Stimulated activated CD8-positive, alpha-beta memory T cell treated with anti-CD3 and anti-CD28 coated beads, Interleukin-12 subunit alpha, Interleukin-12 subunit beta, amount 100 ng/mL, for 4 hours (primary cell): ENCODE measurements around the gene BUD23.

ENCODE experiments used
- DNase-seq: peaks from one replicate; pipeline ENCODE4 v3.0.0-alpha.2; 2020; ENCODE audit warnings: low read depth

BUD23 gene

DNA sequence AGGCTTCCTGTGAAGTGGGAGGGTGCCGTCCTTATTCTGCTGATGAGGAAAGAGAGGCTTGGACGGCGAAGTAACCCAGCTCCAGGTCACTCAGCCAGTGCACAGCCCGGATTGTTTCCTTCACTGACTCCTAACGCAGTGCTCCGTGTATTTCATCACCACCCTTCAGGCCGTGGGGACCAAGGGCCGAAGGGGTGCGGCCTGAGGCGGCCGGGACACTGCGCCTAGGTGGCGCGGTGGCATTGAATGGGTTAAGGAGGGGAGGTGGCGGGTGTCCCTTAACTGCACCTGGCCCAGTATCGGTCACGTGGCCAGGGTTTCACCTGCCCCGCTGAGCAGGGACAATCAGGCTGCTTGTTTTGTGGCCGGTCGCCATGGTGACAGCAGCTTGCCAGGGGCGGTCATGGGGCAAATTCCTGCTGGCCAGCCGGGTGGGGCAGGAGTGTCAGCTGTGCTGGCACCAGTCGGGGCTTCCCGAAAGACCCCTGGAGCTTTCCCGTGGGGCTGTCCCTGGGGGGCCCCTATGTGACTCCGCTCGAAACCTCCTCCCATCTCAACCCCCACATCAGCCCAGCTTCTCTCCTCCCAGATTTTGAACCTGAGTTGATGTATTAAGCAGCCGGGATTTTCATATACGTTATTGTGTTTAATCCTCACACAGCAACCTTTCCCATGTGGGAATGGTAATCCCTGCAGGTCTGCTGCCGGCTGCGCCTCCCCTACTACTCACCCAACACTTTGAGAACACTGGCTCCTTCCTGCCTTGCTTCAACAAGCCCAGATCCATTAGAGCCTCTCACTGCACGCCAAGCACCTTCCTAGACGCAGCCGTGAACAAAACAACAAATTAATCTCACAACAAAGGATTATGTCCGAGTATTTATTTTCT is 59.6 kb downstream of the BUD23 start:
- no peak for DNase-seq

GRCh38 chr7:73746378-73746777 is 63.0 kb downstream of the BUD23 start:
- no peak for DNase-seq
